Psoas muscle (tissue), 8 donors: ENCODE data around the gene TAS2R1. TPM values are rescaled to one million over a fixed set of nuclear protein-coding genes. Genes with fewer than 3 reads are reported as not detected.

Experiments used
- ATAC-seq, 4 donors: fragments of 200-7000 bp; cut with Tn5 transposase; one replicate each; pipeline ENCODE4 v1.9.1; 2020; ENCODE audit warnings: moderate library complexity in 3 of 4, mild to moderate bottlenecking in 2 of 4
- DNase-seq, 2 donors: peaks; one replicate each; pipeline ENCODE4 v3.0.0-alpha.2; 2020
- H3K27ac ChIP-seq: fragments of 200-600 bp; one replicate; pipeline ENCODE4 v1.8.0; 2022
- H3K27me3 ChIP-seq, 3 donors: fragments of 200-600 bp in 1 of 3; one replicate each; pipeline versions ENCODE4 v1.6.1 to v1.8.0; 2013 to 2022; ENCODE audit warnings: low read length in 2 of 3, mild to moderate bottlenecking in 2 of 3, moderate library complexity in 1 of 3; ENCODE audit not compliant: insufficient read depth in 3 of 3
- H3K36me3 ChIP-seq, 2 donors: fragments of 200-600 bp in 1 of 2; one replicate each; pipeline versions ENCODE4 v1.6.1 to v1.8.0; 2013 to 2022; ENCODE audit warnings: low read depth in 1 of 2, mild to moderate bottlenecking in 1 of 2, moderate library complexity in 1 of 2; ENCODE audit not compliant: insufficient read depth in 1 of 2
- H3K4me1 ChIP-seq: fragments of 200-600 bp; one replicate; pipeline ENCODE4 v1.8.0; 2022
- H3K4me3 ChIP-seq: fragments of 200-600 bp; one replicate; pipeline ENCODE4 v1.8.0; 2022; ENCODE audit warnings: mild to moderate bottlenecking
- H3K9me3 ChIP-seq: fragments of 200-600 bp; one replicate; pipeline ENCODE4 v1.8.0; 2022
- CTCF ChIP-seq: fragments of 200-600 bp; IDR thresholded peaks from one replicate; pipeline ENCODE4 v1.8.0; 2022; ENCODE audit warnings: antibody characterized with exemption
- WGBS, 3 donors: extraction: QIAGEN DNeasy Blood & Tissue Kit; methylation state at CpG; one replicate each; pipeline versions ENCODE4 v1.1.6 to v1.1.7; 2013; 5-methylcytosine and 5-hydroxymethylcytosine counted together
- intact Hi-C, 2 donors: fragments of 100-400 bp; cut with DNase I; formaldehyde crosslinking; loops; one replicate each; pipeline versions ENCODE4 v1.11.0 to v1.14.2; 2022
- polyA plus RNA-seq, 3 donors: library from polyadenylated mRNA; stranded (reverse); fragments of 200-250 nt; gene quantifications; one replicate each; pipeline ENCODE4 v1.2.3, GENCODE V29; 2013
- total RNA-seq, 4 donors: library from RNA; stranded (reverse); fragmentation: NEBNext Ultra II Directional in 2 of 4; extraction: Animal tissue kit (Norgen Biotek cat#: 25700) in 2 of 4; gene quantifications; one replicate each; pipeline versions ENCODE4 v1.2.1 to v1.2.4, GENCODE V29; 2021 to 2023
- donor health status: healthy with polysubstance abuse.
- donor health status: DM: no; HTN: no; CAD: no; lungs with moderate emphysema.
- donor health status: Bipolar disorder and iron deficiency.
- donor health status: healthy.
- donor health status: DM: yes; HTN: yes; CAD: no.
- donor health status: DM: no; HTN: no; CAD: no.
- donor health status: DM: no; HTN: no; CAD: no.
- donor health status: DM: yes; HTN: yes; CAD: no.

The TAS2R1 gene
- total and polyA plus RNA-seq, 7 donors = not detected

DNA sequence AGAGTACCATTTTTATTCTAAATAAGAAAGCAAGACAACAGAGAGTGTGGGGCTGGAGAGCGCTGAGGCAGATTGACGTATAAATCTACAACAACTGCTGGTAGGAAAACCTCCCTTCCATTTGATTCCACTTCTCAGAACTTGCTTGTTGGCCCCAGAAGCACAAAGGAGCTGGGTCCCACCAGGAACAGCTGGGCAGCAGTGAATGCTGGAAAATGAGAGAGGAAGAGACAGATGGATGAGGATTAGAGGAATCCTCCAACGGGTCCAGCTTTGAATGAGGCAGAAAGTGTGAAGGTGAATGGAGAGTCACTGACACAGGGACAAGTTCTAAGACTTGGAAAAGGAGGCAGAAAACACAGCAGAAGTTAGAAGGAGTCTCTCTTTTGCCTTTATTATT is 14.8 kb downstream of the TAS2R1 start:
- 48 to 59% (median 50%) methylated on average over 3 of the region's 3 CpGs for WGBS, 3 donors
- no peaks in the 10 kb centered on the region for H3K4me1 ChIP-seq
- H3K9me3 ChIP-seq = no peaks in the 10 kb centered on the region
- no peak overlapping the region for H3K27ac ChIP-seq
- no peak for TF ChIP-seq CTCF
- H3K36me3 ChIP-seq = no peaks in the 10 kb centered on the region
- ATAC-seq = no peak
- intact Hi-C loops = no loop called here
- no peak overlapping the region for H3K4me3 ChIP-seq
- H3K27me3 ChIP-seq = no peaks in the 10 kb centered on the region
- no peak for DNase-seq

DNA sequence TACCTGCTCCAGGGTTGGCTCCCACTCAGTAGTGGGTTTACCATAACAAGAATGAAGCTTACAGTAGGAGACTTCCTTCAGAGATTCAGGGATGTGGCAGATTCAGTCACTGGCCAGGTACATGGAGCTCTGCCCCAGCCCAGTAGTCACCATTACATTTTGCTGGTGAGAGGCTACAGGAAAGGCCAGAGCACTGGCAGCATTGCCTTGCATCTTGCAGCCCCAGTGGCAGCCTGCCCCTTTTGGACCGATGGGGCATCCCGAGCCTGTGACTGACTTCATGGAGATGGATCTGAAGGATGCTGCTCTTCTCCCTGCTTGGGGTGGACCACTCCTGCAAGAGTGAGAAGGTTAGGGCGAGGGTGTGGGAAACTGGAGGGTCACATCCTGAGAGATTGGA is 16.8 kb downstream of the TAS2R1 start:
- no peaks in the 10 kb centered on the region for H3K36me3 ChIP-seq
- H3K27me3 ChIP-seq = no peaks in the 10 kb centered on the region
- DNase-seq (no peak), ATAC-seq (no peak)
- no peak for TF ChIP-seq CTCF
- no peaks in the 10 kb centered on the region for H3K9me3 ChIP-seq
- no peak overlapping the region for H3K4me3 ChIP-seq
- H3K4me1 ChIP-seq = no peaks in the 10 kb centered on the region
- 94 to 97% (median 95%) methylated on average over 3 of the region's 3 CpGs for WGBS, 3 donors
- no peak overlapping the region for H3K27ac ChIP-seq
- intact Hi-C loops = no loop called here

- WGBS, 3 donors = 76 to 83% (median 81%) methylated on average over 2 of the region's 2 CpGs
- Histone ChIP-seq H3K4me3 (no peak overlapping the region), H3K9me3 (no peaks in the 10 kb centered on the region), H3K27me3 (no peaks in the 10 kb centered on the region), H3K4me1 (no peaks in the 10 kb centered on the region), H3K27ac (no peak overlapping the region), H3K36me3 (no peaks in the 10 kb centered on the region)
- DNase-seq (no peak), ATAC-seq (no peak)
- intact Hi-C loops = no loop called here
- TF ChIP-seq CTCF = no peak
Observed at GRCh38 chr5:9610969-9611368, 19.2 kb downstream of the TAS2R1 start.

GRCh38 chr5:9610364-9610763 is 19.8 kb downstream of the TAS2R1 start:
- H3K4me1 ChIP-seq = no peaks in the 10 kb centered on the region
- H3K36me3 ChIP-seq = no peaks in the 10 kb centered on the region
- TF ChIP-seq CTCF = no peak
- no peak overlapping the region for H3K4me3 ChIP-seq
- ATAC-seq = no peak
- H3K27me3 ChIP-seq = no peaks in the 10 kb centered on the region
- 71 to 90% (median 76%) methylated on average over 1 of the region's 1 CpG for WGBS, 3 donors
- no peak for DNase-seq
- intact Hi-C loops = no loop called here
- H3K27ac ChIP-seq = no peak overlapping the region
- no peaks in the 10 kb centered on the region for H3K9me3 ChIP-seq

GRCh38 chr5:9608093-9608492 is 22.1 kb downstream of the TAS2R1 start:
- Histone ChIP-seq H3K27me3 (no peaks in the 10 kb centered on the region), H3K36me3 (no peaks in the 10 kb centered on the region), H3K4me3 (no peak overlapping the region), H3K9me3 (no peaks in the 10 kb centered on the region), H3K27ac (no peak overlapping the region), H3K4me1 (no peaks in the 10 kb centered on the region)
- DNase-seq = no peak
- ATAC-seq = no peak
- 87 to 91% (median 90%) methylated on average over 2 of the region's 2 CpGs for WGBS, 3 donors
- no peak for TF ChIP-seq CTCF
- intact Hi-C loops = no loop called here
